Measurements from ENCODE around the gene PRDM16.

Gene PRDM16

DNA sequence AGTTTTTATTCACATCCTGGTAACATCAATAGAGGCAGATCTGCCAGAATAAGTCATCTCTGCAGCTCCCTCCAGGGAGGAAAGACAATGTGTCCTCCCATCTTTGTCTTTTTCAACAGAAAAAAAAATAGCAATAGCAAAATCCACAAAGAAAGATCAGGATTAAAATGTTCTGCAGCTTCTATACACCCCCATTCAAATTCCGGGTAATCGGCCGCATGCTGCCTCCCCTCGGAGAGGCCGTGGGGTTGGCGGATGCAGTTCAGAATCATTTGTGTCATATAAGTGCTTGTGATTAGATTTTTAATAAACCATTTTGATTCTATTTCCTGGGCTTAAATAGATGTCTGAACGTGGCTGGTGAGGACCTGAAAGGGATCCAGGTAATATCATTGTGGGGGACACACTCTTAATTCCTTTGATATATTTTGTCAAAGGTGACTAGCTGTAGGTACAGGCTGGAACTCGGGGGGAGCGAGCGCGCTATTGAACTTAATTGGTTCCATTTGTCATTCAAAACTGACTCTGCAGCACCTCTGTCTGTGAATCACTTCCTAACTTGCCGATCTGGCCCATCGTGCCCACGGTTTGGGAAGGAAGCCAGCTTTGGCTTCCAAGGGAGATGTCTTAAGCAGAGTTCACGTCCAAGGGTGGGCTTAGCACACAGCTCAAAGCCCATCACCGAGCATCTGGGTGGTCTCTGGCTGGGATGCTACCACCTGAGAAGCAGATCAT, 299.9 kb downstream of the PRDM16 start:
- DNase-seq = no peak

DNA sequence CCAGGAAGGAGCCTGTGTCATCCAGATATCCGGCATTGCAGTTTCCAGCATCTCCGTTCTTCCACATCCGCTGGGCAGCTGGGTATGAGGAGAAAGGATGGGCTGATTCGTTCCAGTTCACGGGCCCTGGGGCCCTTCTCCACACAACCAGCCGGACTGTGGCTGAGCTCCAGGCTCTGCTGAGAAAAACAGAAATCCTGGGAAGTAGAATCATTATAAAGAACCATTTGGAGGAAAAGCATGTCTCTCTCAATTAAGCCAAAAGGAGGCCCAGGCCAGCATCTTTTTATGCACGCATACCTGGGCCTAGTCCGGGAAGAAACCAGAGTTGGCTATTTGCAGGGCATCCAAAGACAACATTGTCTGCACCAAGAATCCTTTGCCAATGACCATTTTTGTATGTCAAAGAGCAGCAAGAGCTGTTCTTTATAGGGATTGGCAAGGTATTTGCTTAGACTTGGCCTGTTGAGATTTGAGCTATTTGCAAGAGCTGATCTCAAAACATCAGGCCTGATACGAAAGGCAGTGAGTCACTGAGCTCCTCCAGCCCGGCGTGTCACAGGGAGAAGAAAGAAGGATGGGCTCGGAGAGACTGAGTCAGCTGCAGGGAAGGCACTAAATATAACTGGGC, 300.6 kb downstream of the PRDM16 start:
- DNase-seq = no peak

DNA sequence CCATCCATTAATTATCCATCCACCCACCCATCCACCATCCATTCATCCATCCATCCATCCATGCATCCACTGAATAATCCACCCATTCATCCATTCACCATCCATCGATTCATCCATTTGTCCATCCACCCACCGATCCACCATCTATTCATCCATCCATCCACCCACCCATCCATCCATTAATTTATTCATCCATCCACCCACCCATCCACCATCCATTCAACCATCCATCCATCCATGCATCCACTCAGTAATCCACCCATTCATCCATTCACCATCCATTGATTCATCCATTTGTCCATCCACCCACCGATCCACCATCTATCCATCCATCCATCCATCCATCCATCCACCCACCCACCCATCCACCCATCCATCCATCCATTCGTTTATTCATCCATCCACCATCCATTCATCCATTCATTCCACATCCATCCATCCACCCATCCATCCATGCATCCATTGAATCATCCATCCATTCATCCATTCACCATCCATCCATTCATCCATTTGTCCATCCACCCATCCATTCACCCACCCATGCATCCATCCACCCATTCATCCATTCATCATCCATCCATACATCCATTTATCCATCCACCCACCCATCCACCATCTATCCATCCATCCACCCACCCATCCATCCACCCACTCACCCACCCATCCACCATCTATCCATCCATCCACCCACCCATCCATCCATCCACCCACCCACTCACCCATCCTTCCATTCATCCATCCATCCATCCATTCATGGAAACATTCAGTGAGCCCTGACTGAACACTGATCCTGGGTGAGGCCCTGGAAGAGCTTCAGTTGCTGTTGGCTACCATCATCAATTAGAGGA, 302.1 kb downstream of the PRDM16 start:
- no peak for DNase-seq

DNA sequence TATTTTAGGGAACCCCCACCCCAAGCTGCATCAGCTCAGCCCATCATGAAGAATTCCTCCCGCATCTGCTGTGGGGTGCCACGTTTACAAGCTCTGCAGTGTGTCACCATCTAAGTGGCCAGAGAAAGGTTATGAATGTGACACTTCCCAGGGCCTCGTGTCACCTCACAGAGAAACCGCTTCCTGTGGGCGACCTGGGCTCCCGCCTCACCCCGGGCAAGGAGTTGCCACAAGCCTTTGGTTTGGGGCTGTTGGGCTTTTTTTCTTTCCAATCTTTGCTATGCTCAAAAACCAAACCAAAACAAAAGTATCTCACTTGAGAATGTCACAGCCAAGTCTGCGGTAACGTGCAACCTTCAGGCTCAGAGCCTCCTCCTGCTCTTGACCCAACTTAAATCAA, 303.3 kb downstream of the PRDM16 start:
- DNase-seq = no peak

DNA sequence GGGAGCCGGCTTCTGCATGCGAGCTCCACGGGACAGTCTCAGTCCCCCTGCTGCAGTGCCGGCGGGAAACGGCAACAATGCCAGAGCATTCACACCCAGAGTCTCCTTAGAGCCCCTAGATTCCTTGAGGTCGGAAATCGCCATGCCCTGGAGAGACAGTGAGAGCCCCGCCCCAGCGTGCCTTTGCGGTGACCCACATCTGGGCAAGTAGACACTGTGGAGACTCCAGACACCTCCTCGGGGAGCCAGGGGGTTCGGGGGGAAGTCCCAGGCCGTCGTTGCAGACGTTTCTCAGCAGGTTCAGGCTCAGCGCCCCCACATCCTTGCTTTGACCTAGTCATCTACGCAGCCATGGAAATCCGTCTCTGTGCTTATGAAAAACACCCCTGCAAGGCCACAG, 304.2 kb downstream of the PRDM16 start:
- no peak for DNase-seq

DNA sequence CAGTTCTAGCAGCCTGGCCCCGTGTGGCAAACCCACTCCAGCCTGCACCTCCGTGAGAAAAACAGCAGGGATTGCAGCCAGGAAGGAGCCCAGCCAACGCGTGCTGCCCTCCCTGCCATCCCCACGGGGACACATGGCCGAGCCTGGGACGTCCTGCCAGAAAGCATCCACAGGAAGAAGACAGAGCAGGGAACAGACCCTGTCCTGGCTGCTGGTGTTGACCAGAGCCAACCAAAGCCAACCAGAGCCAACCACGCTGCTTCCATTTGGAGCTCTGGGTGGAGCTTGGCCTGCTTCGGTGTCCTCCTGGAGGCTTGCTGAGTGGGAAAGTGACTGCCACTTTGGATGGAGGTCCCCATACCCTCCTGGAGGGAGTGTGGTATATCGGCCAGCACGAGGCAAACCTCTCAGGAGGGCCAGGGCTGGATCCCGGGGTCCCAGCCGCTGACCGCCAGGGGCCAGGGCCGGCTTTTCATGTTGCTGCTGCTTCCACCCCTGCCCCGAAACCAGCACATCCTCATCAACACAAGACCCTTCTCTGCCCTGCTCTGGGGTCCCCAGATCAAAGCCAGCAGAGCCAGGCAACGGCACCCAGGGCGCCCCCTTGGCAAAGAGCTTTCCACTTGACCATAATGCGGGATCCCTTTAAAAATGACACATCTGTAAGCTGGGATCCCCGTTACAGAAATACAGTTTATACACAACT, 304.9 kb downstream of the PRDM16 start:
- no peak for DNase-seq

DNA sequence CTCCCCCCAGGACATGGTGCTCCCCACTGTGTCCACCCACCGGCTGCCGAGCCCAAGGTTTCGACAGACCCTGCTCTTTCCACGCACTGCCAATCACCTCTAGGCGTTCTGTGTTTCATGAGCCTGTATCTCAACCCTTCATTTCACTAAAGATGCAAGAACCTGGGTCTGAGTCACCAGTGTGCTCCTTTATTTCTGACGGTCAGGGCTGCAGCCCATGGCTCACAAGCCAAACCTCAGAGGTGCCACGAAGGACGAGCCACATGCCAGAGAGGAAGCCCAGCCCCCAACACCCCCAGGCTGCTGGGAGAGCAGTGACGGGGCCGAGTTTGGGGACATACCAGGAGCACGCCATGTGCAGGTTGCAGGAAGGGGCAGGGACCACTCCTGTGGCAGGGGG, 306.2 kb downstream of the PRDM16 start:
- no peak for DNase-seq

DNA sequence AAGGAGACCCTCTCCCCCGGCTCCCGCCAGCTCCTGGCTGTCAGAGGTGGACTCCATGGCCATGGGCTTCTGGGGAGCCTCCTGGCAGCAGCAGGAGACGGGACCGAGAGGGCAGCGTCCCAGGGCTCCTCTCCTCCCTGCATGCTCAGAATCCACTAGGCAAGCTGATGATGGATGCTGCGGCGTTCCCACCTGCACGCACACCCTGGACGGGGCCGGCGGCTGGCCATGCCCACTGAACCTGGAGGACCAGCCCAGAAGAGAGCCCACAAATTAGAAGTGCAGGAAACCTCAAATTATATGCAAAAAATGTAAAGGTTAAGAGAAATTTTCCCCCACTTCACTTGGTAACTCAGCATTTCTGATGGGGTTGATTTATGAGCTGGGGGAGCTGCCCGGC, 308.2 kb downstream of the PRDM16 start:
- DNase-seq = no peak

DNA sequence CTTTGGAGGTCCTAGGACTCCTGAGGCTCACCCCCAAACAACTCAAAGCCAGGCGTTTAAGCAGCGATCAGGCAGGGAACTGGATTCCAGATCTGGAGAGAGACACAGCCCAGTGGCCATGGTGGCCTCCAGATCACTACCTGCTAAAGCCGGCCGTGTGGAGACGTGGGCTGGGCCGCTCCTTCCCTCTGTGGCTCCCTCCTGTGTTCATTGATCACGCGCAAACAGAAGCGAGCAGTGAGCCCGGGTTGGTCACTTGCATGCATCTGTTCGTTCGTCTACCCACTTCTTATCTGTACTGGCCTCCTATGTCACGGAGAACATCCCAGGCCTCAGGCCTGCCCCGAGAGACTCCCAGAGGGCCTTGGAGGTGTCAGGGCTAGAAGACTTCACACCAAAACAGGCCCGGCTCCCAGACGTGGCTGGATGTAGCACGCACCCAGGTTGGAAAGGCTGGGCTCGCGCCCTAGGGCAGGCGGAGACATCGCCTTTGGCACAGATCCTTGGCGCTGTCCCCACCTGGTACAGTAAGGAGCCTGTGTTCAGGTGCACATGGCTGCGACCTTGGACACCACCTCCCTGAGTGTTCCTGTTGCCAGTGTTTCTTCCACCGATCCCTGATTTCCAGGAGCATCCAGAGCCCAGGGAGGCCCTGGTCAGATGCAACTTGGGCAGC, 308.7 kb downstream of the PRDM16 start:
- DNase-seq = no peak

DNA sequence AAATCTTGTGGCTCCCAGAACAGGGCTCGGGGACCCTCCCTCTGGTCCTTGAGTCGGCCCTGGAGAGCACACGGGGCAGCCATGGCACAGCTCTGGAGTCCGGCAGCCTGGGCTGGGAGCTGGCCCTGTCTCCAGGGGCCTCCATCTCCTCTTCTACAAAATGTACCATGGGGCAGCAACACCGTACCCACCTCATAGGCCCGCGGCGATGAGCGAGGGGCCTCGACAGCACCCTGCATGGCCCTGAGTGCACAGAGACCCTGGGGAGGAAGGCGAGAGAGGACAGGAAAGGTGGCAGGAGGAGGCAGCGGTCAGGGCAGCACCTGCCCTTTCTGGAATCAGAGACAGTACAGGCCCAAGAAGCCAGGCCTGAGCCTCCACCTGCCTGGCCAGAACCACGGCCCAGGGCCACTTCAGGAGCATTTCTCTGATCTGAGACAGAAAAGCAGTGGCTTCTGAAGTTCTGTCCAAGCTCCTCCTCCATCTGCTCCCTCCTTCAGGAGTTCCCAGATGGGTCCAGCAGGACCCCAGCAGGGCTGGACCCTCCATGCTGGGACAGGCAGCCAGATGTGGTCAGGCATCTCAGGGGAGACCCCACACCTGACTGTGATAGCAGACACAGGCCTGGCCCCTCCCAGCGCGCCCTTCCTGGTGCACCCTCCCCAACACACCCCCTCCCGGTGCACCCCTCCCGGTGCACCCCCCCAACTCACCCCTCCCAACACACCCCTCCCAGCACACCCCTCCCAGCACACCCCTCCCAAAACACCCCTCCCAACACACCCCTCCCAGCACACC, 309.6 kb downstream of the PRDM16 start:
- no peak for DNase-seq

DNA sequence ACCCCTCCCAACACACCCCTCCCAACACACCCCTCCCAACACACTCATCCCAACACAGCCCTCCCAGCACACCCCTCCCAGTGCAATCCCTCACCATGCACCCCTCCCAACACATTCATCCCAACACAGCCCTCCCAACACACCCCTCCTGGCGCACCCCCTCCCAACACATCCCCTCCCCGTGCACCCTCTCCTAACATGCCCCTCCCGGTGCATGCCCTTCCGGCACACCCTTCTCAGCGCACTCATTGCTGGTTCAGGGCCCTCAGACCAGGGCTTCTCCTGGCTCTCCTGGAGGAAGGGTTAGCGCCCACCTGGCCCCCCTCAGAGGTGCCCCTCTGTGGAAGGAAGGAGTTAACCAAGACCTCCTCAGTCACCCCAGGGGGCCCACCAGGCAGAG, 310.9 kb downstream of the PRDM16 start:
- DNase-seq = no peak

DNA sequence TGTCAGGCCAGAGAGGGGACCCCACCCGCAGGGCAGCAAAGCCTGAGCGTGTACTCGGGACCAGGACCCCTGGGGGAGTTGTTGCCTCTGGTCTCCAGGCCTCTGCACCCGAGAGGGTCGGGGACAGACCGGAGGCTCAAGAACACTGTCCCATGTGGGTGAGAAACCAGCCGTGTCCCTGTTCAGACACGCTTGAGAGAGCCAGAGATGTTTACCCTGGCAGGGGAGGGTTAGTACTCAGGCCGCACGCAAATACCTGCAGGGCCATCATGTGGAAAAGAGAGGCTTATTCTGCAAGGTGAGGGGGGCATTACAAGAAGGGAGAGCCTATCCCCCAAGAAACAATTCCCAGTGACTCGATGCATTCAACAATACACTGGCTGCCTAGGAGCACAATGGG, 311.5 kb downstream of the PRDM16 start:
- DNase-seq = no peak

DNA sequence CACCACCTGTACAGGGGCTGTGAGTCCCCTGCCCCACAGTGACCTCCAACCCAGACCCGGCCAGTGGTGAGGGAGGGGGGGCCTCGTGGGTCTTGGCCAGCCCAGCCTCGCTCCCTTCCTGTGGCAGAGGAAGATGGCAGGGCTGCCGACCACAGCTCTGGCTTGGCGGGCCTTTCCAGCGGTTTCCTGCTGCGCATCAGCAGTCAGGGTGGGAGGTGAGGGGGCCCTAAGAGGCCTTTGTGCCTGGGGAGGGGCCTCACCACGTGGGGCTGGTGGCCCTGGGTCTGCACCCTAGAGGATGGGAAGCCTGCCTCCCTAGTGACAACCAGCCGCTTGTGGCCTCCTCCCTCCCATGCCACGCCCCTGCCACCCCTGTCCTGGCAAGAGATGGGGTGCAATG, 312.9 kb downstream of the PRDM16 start:
- DNase-seq = no peak

DNA sequence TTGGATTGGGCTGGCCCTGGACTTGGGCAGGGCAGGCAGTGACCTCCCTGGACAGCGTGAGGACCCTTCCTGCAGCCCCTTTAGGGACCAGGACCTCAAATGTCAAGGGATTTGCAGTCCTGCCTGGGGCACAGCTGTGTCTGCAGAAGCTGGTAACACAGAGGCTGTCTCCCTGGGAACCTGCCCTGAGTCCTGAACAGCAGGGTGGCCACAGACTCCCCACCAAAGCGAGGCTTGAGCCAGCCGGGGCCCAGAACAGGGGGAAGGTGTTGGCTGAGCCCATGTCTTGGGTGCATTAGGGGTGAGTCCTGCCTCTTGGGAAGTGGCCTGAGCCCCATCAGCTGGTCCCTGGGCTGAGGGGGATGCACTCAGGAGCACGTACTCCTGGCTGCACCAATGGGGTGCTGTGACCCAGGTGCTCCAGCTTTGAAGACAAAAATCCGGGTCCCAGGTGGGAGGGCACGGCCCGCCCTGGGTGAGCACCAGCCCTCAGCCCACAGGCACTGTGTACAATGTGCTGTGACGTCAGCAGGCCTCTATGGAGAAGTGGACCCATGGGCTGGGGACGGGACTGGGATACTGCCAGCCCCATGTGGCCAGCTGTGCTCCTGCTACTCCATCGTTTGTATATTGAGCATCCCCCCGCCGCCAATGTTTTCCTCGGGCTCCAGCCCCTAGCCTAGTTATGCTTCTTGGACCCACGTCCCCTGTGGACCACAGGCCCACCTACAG, 313.5 kb downstream of the PRDM16 start:
- DNase-seq = no peak

DNA sequence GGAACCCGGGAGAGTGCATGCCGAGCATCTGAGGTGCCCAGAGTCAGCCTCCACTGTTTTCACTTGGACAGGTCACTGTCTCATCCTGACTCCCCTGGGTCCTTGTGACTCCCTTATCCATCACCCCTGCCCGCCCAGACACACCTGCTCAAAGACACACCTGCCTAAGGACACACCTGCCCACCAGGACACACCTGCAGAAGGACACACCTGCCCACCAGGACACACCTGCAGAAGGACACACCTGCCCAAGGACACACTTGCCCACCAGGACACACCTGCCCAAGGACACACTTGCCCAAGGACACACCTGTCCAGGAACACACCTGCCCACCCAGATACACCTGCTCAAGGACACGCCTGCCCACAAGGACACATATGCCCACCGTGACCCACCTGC, 314.7 kb downstream of the PRDM16 start:
- no peak for DNase-seq

DNA sequence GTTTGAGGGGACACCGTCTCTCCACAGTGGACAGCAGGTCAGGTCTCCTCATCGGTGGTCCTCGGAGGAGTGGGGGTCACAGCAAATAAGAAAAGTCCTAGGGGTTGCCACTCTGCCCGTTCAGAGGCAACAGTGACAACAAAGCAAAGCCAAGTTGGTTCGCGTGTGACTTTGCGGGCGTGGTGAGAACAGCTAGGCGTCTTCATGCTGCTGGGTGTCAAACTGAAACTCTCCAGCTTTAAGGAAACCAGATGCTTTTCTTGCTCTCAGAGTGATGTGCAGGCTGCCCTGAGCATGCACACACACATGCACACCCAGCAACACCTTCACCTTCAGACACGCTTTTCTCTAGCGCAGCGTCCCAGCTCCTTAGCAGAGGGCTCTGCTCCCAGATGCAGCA, 315.4 kb downstream of the PRDM16 start:
- DNase-seq = no peak

DNA sequence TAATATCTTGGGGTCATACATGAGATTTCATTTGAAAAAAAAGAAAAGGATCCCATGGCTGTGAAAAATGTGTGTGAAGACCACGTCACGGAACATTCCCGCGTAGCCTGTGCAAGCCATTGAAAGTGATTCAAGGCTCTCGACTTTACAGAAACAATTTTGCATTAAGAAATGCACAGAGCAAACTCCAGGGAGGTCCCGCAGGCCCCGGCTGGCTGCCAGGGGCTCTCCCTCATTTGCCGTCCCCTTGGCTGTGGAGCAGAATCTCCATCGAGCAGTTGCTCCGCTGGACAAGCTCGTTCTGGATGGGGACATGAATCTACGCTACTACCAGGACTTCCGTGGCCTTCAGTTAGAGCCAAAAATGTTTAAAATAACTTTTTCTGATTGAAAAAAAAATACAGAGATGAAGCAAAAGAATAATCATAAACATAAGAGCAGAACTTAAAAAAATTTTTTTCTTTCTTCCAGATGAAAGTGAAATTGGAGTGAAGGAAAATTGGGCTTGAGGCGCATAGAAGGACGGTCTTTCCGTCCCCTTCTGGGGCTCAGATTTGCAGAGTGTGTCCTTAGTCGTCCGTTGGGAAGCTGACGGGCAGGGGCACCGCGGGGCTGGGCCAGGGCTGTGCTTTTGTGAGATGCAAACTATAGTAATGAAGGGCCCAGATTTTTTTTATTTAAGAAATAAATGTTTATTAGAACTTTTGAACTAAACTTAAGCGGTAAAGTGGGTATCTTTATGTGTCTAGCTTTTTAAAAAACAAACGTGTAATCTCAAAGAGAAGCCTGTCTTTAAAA, 317.4 kb downstream of the PRDM16 start:
- DNase-seq = no peak

DNA sequence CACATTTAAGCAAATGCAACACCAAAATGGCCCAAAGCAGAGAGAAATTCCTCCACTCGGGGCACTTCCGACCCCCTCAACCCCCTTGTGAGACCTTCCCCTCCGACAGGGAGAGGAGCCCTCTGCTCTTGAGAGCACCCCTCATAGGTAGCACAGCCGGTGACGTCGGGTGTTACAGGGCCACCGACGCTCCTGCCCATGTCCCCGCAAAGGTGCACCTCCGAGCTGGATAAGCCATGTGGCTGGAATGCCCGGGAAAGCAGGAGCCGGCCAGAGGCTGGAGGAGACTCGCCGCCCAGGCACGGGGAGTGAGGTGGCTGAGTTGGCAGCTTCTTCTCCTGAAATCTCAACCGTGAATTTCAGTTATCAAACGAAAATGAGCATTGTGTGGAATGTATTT, 318.4 kb downstream of the PRDM16 start:
- no peak for DNase-seq

DNA sequence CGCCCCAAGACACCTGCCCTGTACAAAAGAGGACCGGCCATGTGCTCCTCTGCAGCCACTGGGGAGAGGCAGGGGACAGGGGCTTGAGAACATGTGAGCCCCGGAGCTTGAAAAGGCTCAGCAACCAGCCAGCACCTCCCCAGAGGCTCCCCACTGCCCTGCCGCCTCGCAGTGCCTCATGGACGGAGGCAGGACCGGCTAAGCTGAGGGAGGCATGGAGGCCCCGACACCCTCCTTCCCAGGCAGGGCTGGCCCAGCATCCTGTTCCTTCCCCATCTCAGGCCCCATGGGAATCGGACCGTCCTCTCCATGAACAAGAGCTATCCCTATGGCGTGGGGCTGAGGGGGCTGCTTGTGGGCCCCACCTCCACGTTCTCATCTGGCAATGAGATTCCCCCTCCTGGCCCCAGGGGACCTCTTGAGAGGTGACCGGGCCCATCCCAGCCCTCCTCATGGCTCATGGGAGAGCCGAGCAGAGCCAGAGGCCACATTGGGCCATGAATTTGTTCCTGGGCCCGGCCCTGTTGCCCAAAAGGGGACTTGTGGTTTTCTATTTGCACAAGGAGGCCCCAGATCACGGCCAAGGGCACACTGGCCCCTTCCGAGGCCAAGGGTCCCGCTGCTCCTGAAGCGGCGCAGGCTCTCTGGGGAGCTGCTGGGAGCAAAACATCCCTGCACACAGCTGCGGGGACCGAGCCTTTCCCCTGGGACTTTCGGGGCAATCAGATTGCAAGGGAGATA, 320.3 kb downstream of the PRDM16 start:
- no peak for DNase-seq

DNA sequence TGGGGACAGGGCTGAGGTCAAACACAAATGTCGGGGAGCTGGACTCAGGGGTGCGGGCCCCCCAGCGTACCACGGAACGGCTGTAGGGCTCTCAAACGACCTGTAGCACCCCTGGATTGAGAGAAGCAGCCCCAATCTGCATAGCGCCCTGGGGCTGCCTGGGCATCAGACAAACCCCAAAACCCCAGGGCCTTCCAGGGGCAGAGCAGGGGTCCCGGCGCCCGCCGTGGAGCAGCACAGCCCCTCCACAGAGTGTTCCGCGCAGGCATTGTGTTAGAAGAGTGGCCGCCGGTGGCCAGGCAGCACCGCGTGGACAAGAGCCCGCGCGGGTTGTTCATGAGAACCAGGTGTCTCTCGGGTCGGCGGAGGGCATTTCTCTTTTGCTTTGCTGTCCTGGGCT, 321.3 kb downstream of the PRDM16 start:
- DNase-seq = no peak

Data from OCI-M1 (cell line).